RWPE2 (cell line): ENCODE results near the gene SLC30A3.

Experiments
- ATAC-seq: fragments of 200-7000 bp; cut with Tn5 transposase; 3 replicates; pipeline ENCODE4 v1.9.1; 2021; ENCODE audit warnings: low read depth
- DNase-seq: peaks from one replicate; pipeline ENCODE4 v3.0.0-alpha.2; 2020; ENCODE audit warnings: low spot score
- H3K27ac ChIP-seq: fragments of 450-650 bp; 2 replicates; pipeline ENCODE4 v1.5.1; 2017; ENCODE audit warnings: mild to moderate bottlenecking; ENCODE audit not compliant: poor library complexity, severe bottlenecking
- H3K27me3 ChIP-seq: fragments of 250-450 bp; sonication (Bioruptor Pico); 2 replicates; pipeline ENCODE4 v1.5.1; 2021; ENCODE audit warnings: mild to moderate bottlenecking, moderate library complexity; ENCODE audit not compliant: insufficient read depth, poor library complexity, severe bottlenecking
- H3K36me3 ChIP-seq: fragments of 250-450 bp; sonication (Bioruptor Pico); 2 replicates; pipeline ENCODE4 v1.5.1; 2020; ENCODE audit warnings: low read depth, mild to moderate bottlenecking, moderate library complexity
- H3K4me1 ChIP-seq: fragments of 250-450 bp; sonication (Bioruptor Pico); 2 replicates; pipeline ENCODE4 v1.5.1; 2021; ENCODE audit warnings: mild to moderate bottlenecking, moderate library complexity; ENCODE audit not compliant: insufficient read depth, poor library complexity, severe bottlenecking
- H3K4me3 ChIP-seq: fragments of 250-450 bp; sonication (Bioruptor Pico); 2 replicates; pipeline ENCODE4 v1.5.1; 2021; ENCODE audit warnings: mild to moderate bottlenecking, moderate library complexity; ENCODE audit not compliant: severe bottlenecking
- H3K9me3 ChIP-seq: fragments of 250-450 bp; sonication (Bioruptor Pico); 2 replicates; pipeline ENCODE4 v1.5.1; 2021; ENCODE audit warnings: mild to moderate bottlenecking, moderate library complexity; ENCODE audit not compliant: severe bottlenecking
- TF ChIP-seq, protein P1 (sequence below): fragments of 450-650 bp; IDR thresholded peaks from one replicate; pipeline ENCODE4 v1.5.1; 2017; ENCODE audit warnings: mild to moderate bottlenecking, moderate library complexity; ENCODE audit not compliant: poor library complexity, severe bottlenecking

SLC30A3 gene

DNA sequence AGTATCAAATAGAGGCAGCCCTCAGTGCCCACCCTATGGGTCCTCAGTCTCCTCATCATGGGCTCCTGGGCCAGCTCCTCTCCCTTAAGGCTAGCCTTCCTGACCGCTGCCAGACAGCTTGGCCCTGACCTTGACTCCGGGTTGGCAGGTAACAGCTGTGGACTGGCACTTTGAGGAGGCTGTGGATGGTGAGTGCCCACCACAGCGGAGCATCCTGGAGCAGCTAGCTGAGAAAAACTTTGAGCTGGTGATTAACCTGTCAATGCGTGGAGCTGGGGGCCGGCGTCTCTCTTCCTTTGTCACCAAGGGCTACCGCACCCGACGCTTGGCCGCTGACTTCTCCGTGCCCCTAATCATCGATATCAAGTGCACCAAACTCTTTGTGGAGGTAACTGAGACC, 26.7 kb downstream of the SLC30A3 start:
- TF ChIP-seq, protein P1, sequence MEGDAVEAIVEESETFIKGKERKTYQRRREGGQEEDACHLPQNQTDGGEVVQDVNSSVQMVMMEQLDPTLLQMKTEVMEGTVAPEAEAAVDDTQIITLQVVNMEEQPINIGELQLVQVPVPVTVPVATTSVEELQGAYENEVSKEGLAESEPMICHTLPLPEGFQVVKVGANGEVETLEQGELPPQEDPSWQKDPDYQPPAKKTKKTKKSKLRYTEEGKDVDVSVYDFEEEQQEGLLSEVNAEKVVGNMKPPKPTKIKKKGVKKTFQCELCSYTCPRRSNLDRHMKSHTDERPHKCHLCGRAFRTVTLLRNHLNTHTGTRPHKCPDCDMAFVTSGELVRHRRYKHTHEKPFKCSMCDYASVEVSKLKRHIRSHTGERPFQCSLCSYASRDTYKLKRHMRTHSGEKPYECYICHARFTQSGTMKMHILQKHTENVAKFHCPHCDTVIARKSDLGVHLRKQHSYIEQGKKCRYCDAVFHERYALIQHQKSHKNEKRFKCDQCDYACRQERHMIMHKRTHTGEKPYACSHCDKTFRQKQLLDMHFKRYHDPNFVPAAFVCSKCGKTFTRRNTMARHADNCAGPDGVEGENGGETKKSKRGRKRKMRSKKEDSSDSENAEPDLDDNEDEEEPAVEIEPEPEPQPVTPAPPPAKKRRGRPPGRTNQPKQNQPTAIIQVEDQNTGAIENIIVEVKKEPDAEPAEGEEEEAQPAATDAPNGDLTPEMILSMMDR, result no peak
- H3K36me3 ChIP-seq, result peaks cover 100% of the 10 kb centered on the region
- H3K27ac ChIP-seq, result no peak overlapping the region
- DNase-seq, result no peak
- no peaks in the 10 kb centered on the region for H3K4me1 ChIP-seq
- ATAC-seq, result no peak
- no peak overlapping the region for H3K4me3 ChIP-seq
- no peaks in the 10 kb centered on the region for H3K27me3 ChIP-seq
- H3K9me3 ChIP-seq, result no peaks in the 10 kb centered on the region

DNA sequence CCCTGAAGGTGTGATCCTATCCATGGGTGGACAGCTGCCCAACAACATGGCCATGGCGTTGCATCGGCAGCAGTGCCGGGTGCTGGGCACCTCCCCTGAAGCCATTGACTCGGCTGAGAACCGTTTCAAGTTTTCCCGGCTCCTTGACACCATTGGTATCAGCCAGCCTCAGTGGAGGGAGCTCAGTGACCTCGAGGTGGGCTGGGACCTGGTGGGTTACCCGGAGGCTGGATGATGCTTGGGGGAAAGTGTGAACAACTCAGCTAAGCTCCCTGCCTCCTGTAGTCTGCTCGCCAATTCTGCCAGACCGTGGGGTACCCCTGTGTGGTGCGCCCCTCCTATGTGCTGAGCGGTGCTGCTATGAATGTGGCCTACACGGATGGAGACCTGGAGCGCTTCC, 29.5 kb downstream of the SLC30A3 start:
- Histone ChIP-seq H3K27me3 (no peaks in the 10 kb centered on the region), H3K36me3 (peaks cover 98% of the 10 kb centered on the region), H3K4me1 (no peaks in the 10 kb centered on the region), H3K9me3 (no peaks in the 10 kb centered on the region), H3K4me3 (no peak overlapping the region), H3K27ac (no peak overlapping the region)
- DNase-seq (no peak), ATAC-seq (no peak)
- TF ChIP-seq, protein P1, result no peak

DNA sequence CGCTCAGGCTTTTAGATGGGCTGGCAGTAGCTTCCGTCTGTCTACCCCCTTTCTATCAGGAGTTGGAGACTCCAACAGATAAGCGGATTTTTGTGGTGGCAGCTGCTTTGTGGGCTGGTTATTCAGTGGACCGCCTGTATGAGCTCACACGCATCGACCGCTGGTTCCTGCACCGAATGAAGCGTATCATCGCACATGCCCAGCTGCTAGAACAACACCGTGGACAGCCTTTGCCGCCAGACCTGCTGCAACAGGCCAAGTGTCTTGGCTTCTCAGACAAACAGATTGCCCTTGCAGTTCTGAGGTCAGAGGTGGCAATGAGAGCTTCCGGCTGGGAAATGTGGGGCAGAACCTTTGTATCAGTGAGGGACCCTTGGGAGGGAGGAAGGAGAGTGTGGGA, 30.9 kb downstream of the SLC30A3 start:
- no peak overlapping the region for H3K4me3 ChIP-seq
- H3K4me1 ChIP-seq, result no peaks in the 10 kb centered on the region
- no peaks in the 10 kb centered on the region for H3K27me3 ChIP-seq
- TF ChIP-seq, protein P1, result no peak
- H3K36me3 ChIP-seq, result peaks cover 98% of the 10 kb centered on the region
- ATAC-seq (no peak), DNase-seq (no peak)
- no peak overlapping the region for H3K27ac ChIP-seq
- H3K9me3 ChIP-seq, result no peaks in the 10 kb centered on the region

DNA sequence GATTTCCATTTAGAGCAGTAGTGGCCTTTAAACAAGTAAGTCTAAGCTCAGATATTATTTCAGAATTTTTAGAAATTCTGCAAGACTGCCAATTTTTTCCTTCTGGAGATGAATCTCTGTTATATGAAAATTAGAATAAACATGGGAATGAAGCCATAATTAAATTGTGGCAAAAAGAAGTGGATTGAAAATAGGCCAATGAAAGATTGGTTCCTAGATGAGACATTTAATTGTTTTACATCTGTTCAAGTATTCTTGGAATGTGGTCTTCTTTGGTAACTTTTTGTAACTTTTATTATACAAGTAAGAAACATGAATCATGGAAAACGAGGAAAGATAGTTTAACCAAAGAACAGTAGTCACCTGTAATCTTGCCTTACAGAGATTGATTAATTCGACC, 35.3 kb downstream of the SLC30A3 start:
- peaks cover 94% of the 10 kb centered on the region for H3K36me3 ChIP-seq
- H3K27ac ChIP-seq, result no peak overlapping the region
- ATAC-seq, result no peak

DNA sequence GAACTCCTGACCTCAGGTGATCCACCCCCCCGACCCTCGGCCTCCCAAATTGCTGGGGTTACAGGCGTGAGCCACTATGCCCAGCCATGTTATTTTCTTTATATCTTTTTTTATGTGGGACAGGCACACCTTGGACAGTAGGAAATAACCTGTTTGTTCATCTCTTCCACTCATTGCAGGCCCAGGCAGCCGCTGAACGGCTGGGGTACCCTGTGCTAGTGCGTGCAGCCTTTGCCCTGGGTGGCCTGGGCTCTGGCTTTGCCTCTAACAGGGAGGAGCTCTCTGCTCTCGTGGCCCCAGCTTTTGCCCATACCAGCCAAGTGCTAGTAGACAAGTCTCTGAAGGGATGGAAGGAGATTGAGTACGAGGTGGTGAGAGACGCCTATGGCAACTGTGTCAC, 37.3 kb downstream of the SLC30A3 start:
- Histone ChIP-seq H3K9me3 (no peaks in the 10 kb centered on the region), H3K4me1 (no peaks in the 10 kb centered on the region), H3K27me3 (no peaks in the 10 kb centered on the region), H3K4me3 (no peak overlapping the region), H3K36me3 (peaks cover 94% of the 10 kb centered on the region), H3K27ac (no peak overlapping the region)
- DNase-seq (no peak), ATAC-seq (no peak)
- TF ChIP-seq, protein P1, result no peak

More for the DNA sequence above, 35.3 kb downstream of the SLC30A3 start:
- DNase-seq, result no peak
- no peaks in the 10 kb centered on the region for H3K9me3 ChIP-seq
- H3K4me3 ChIP-seq, result no peak overlapping the region
- H3K4me1 ChIP-seq, result no peaks in the 10 kb centered on the region
- H3K27me3 ChIP-seq, result no peaks in the 10 kb centered on the region
- TF ChIP-seq, protein P1, result no peak
